Activated gamma-delta T cell (primary cell): ENCODE data around the gene ADIG.
"Not testable (repeated sequence)": the region's sequence is repeated elsewhere in the genome, so short reads cannot be mapped to it uniquely, and the experiment has no call there.

ENCODE experiments used
- DNase-seq: peaks from one replicate; lab custom pipeline; 2025; lab: John Stamatoyannopoulos, UW

ADIG gene

GRCh38 chr20:38569747-38570525 is 11.1 kb upstream of the ADIG start:
- DNase-seq: no peak

DNA sequence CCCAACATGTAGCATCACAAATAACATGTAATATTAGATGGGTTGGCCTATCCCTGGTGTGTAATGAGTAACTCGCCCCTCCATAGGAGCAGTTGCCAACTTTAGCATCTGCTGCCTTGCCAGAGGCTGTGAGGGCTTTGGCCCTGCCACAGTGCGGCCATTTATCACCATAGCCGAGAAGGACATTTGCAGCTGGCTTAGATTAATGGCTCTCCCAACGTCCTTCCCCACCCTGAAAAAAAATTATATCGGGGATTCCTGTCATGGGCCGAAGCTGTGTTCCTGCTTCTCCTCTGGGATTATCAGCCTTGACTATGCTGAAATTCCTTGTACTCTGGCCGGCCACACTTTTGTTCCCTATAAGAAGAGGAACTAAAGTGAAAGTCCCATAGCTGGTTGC is 7.6 kb upstream of the ADIG start:
- no peak for DNase-seq

GRCh38 chr20:38579219-38579910 is 1.6 kb upstream of the ADIG start:
- DNase-seq: no peak

- no peak for DNase-seq
Measured at GRCh38 chr20:38579921-38580320, 1.1 kb upstream of the ADIG start.

DNA sequence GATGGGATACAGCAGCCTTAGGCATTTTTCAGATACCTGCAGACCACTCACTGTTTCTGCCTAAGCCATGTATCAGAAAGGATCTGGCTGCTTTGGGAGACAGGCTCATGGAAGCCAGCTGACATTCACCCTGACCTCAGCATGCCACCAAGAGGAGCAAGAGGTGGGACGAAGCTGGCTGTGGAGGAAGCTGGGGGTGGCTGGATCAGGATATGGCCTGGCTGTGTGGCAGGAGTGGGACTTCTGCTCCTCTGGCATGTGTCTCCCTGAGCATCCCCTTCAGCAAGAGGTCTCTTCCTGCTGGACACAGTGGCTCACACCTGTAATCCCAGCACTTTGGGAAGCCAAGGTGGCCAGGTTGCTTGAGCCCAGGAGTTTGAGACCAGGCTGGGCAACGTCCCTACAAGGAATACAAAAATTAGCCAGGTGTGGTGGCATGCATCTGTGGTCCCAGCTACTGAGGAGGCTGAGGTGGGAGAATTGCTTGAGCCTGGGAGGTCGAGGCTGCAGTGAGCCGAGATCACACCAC is 897 bp downstream of the ADIG start:
- DNase-seq: no peak

DNA sequence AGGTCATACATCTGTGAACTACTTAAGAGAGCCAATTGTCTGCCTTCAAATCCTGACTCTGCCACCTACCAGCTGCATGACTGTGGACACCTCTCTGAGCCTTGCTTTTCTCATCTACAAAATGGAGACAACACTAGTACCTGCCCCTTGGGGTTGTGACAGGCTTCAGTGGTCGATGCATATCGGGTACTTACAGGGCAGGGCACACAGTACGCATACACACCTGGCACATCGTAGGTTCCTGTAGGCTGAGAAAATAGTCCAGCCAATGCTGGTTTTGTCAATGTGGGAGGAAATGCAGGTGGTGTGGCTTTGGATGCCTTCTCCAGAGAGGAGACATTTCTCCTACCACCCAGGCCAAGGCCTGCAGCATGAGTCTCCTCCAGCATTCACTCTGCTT is 2.3 kb downstream of the ADIG start:
- DNase-seq: no peak

GRCh38 chr20:38584099-38584763 is 3.2 kb downstream of the ADIG start:
- no peak for DNase-seq

- DNase-seq: no peak
Measured at GRCh38 chr20:38585404-38586180, 4.6 kb downstream of the ADIG start.

DNA sequence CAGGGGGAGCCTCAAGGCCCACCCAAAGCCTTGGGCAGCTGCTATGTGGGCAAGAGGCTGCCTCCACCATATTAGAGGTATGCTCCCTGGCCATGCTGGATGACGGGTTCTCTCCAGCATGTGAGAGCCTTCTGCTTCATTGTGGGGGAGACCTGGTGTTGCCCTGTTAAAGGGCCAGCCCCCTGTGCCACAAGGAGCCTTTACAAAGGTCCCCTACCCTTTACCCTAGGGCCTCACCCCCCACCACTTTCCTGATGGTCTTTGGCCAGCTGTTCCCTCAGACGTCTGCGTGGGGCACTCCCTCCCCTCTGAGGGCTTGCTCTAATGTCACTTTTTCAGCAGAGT is 5.2 kb downstream of the ADIG start:
- no peak for DNase-seq

GRCh38 chr20:38588303-38588702 is 7.3 kb downstream of the ADIG start:
- no peak for DNase-seq

GRCh38 chr20:38589351-38589750 is 8.4 kb downstream of the ADIG start:
- DNase-seq: no peak

DNA sequence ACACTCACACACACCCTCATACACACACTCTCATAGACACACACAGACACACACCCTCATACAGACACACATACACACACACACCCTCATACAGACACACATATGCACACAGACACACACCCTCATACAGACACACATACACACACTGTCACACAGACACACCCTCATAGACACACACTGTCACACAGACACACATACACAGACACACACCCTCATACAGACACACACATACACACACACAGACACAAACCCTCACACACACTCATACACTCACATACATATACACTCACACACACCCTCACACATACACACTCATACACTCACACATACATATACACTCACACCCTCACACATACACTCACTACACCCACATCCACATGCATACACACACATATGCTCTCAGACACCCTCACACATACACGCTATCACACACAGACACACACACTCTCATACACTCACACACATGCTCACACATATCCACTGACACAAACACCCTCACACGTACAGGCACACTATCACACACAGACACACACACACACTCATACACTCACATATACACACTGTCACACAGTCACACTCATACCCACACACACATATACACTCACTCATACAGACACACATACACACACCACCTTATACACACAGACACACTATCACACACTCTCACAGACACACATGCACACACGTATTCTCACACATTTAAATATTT is 9.1 kb downstream of the ADIG start:
- no peak for DNase-seq

- no peak for DNase-seq
Measured at GRCh38 chr20:38590676-38591473, 9.9 kb downstream of the ADIG start.

DNA sequence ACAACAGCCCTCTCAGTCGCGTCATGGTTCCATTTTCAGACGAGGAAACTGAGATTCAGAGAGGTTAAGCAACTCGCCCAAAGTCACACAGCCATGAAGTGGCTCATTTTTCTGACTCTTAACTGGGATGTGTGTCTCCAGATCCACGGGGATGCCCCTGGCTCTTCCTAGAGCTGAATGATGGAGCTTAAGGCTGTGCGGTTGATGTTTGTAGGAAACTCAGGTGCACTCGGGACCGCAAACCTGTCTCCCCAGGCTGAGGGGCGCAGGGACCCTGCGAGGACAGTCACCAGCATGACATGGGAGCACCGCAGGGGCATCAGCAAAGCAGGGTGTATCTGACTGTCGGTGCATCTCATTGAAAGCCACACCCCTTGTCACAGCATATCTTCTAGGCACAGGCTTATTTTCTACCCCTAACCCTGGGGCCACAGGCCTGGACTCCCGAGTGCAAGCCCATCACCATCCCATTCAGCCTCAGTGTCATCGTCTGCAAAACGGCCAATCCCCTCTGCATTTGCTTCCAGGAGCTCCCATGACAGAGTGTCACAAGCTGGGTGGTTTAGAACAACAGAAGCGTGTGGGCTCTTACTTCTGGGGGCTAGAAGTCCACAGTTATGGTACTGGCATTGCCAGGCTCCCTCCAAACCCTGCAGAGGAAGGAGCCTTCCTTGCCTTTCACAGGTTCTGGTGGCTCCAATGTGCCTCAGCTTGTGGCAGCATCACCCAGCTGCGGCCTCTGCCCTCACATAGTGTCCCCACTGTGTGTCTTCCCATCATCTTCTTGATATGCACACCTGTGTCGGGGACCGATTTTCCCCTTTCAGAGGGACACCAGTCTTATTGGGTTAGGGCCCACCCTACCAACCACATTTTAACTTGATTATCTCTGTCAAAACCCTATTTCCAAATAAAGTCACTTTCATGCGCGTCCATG is 10.7 kb downstream of the ADIG start:
- DNase-seq: no peak

DNA sequence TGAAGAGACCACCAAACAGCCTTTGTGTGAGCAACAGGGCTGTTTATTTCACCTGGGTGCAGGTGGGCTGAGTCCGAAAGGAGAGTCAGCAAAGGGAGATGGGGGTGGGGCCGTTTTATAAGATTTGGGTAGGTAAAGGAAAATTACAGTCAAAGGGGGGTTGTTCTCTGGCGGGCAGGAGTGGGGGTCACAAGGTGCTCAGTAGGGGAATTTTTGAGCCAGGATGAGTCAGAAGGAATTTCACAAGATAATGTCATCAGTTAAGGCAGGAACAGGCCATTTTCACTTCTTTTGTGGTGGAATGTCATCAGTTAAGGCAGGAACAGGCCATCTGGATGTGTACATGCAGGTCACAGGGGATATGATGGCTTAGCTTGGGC is 11.4 kb downstream of the ADIG start:
- DNase-seq: not testable (repeated sequence)

DNA sequence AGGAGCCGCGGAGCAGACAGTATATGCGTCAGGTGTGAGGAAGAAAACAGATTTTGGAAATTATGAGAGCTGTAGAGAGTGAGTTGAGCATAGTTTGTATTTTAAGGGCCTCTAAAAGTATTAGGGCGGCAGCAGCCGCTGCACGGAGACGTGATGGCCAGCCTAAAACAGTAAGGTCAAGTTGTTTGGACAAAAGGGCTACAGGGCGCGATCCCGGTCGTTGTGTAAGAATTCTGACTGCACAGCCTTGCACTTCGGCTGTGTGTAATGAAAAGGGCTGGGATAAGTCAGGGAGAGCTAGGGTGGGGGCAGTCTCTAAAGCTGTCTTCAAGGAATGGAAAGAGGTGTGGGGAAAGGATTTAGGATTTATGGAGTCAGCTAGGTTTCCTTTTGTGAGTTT is 13.3 kb downstream of the ADIG start:
- not testable (repeated sequence) for DNase-seq

GRCh38 chr20:38595886-38596285 is 14.9 kb downstream of the ADIG start:
- not testable (repeated sequence) for DNase-seq

DNA sequence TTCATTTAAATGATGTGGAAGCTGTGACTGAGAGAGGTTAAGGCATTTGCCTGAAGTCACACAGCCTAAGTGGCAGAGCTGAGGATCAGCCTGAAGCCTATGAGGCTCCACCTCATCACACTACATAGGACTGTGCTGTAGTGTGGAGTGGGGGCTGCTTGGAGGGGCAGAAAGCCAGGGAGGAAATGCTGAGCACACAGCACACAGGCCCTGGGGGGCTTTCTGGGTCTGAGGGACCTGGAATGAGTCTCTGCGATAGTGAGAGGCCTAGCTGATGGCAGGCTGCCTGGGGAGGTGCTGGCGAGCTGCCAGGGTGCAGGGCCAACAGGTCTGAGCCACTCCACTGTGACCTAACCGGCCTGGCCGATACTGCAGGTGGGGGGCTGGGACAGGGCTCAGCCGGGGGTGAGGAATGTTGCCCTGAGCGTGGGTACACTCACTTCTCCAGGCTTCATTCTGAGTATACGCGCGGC is 18.4 kb downstream of the ADIG start:
- no peak for DNase-seq

DNA sequence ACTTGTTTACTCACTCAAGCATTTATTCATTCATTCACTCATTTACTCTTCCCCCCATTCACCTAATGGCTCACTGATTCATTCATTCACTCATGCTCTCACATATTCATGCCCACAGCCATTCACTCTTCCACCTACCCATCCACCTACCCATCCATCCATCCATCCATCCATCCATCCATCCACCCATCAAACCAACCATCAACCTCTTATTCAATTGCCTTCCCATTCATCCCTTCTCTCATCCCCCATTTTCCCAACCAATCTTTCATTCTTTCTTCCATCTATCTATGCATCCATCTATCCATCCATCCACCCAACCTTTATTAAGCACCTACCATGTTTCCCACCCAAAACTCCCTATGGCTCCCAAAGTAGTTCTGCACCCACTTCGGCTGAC is 19.1 kb downstream of the ADIG start:
- DNase-seq: no peak
